ENCODE measurements around the gene ZFY. TPM values are rescaled to one million over a fixed set of nuclear protein-coding genes. Genes with fewer than 3 reads are reported as not detected.

The ZFY gene
- total RNA-seq, 4 donors from 2014 or later: 14.2 to 16.4 TPM; not detected in 2

DNA sequence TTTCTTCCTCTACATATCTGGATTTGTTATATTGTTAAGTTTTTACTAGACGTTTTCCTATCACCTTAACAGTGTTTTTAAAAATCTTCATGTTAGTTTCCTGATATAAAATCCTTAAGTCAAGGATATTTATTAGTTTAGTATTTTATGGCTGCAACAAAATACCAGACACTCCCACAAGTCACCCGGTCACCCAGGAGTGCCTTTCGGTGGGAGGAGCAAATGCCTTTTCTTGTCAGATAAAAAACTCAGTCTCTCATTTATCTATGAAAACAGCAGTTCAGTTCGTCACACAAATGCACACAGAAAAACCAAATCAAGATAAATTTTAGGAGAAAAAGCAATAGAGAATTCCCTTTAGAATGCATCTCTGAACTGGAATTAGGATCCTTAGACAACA lies 77.0 kb downstream of the ZFY start:
- H3K9me3 ChIP-seq: no peaks in the 10 kb centered on the region
- H3K4me1 ChIP-seq: no peaks in the 10 kb centered on the region
- H3K36me3 ChIP-seq: no peaks in the 10 kb centered on the region
- DNase-seq (ENCODE audit: low spot score in 2 of 2): no peak
- TF ChIP-seq EP300 (IDR thresholded peaks at IDR 0.05) (no peak), POLR2A (IDR thresholded peaks at IDR 0.05) (no peak), POLR2AphosphoS5 (IDR thresholded peaks at IDR 0.05) (no peak)
- TF ChIP-seq, protein P1, sequence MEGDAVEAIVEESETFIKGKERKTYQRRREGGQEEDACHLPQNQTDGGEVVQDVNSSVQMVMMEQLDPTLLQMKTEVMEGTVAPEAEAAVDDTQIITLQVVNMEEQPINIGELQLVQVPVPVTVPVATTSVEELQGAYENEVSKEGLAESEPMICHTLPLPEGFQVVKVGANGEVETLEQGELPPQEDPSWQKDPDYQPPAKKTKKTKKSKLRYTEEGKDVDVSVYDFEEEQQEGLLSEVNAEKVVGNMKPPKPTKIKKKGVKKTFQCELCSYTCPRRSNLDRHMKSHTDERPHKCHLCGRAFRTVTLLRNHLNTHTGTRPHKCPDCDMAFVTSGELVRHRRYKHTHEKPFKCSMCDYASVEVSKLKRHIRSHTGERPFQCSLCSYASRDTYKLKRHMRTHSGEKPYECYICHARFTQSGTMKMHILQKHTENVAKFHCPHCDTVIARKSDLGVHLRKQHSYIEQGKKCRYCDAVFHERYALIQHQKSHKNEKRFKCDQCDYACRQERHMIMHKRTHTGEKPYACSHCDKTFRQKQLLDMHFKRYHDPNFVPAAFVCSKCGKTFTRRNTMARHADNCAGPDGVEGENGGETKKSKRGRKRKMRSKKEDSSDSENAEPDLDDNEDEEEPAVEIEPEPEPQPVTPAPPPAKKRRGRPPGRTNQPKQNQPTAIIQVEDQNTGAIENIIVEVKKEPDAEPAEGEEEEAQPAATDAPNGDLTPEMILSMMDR (IDR thresholded peaks at IDR 0.05): no peak
- no peak overlapping the region for H3K27ac ChIP-seq
- no peaks in the 10 kb centered on the region for H3K27me3 ChIP-seq
- no peak overlapping the region for H3K4me3 ChIP-seq
- no CpG with 5 or more reads among the region's 4 CpGs for WGBS

GRCh38 chrY:3016594-3016993 lies 81.4 kb downstream of the ZFY start:
- no peak for DNase-seq (ENCODE audit: low spot score in 2 of 2)
- Histone ChIP-seq H3K4me1 (no peaks in the 10 kb centered on the region), H3K27ac (no peak overlapping the region), H3K27me3 (no peaks in the 10 kb centered on the region), H3K4me3 (no peak overlapping the region), H3K9me3 (no peaks in the 10 kb centered on the region), H3K36me3 (no peaks in the 10 kb centered on the region)
- TF ChIP-seq POLR2A (IDR thresholded peaks at IDR 0.05) (no peak), EP300 (IDR thresholded peaks at IDR 0.05) (no peak), POLR2AphosphoS5 (IDR thresholded peaks at IDR 0.05) (no peak)
- TF ChIP-seq, protein P1 (IDR thresholded peaks at IDR 0.05): no peak
- WGBS: no CpG with 5 or more reads among the region's 1 CpG

DNA sequence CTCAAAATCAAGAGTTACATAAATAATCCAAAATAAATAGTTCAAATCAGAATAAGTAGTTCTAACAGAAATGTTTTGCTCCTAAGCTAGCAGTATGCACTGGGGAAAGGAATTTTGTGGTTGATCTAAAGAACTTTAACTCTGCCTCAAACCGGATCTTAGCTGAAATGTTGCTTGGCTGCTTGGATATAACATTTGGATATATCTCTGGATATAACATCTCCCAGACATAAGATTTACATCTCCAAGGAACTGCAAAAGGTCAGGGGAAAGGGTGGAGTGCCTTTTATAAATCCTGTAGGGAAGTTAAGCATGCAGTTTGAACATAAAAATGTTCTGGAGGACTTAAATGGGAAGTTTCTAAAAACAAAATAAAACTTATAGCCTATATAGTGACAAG lies 83.4 kb downstream of the ZFY start:
- TF ChIP-seq POLR2A (IDR thresholded peaks at IDR 0.05) (no peak), POLR2AphosphoS5 (IDR thresholded peaks at IDR 0.05) (no peak), EP300 (IDR thresholded peaks at IDR 0.05) (no peak)
- TF ChIP-seq, protein P1 (IDR thresholded peaks at IDR 0.05): no peak

DNA sequence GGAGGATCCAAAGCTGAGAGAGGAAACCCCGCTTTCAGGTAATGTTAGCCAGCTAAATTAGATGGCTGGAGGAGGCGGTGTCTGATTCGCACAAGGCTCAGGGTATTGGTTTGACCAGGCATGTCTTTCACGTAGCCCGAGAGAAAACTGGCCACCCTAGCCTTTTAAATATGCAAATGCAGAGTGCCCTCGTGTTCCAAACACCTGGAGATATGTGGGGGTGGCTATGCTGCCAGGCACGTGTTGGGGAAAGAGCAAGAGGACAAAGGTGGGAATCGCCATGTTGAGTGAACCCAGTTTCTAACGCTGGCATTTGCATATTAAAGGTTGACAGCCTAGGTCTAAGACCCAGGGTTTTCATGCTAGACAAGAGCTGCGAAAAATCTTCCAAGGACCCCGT lies 84.4 kb downstream of the ZFY start:
- H3K4me3 ChIP-seq: no peak overlapping the region
- H3K36me3 ChIP-seq: no peaks in the 10 kb centered on the region
- H3K27ac ChIP-seq: no peak overlapping the region
- DNase-seq (ENCODE audit: low spot score in 2 of 2): no peak
- H3K4me1 ChIP-seq: no peaks in the 10 kb centered on the region
- no peak for TF ChIP-seq POLR2A (IDR thresholded peaks at IDR 0.05)
- TF ChIP-seq EP300 (IDR thresholded peaks at IDR 0.05): no peak
- TF ChIP-seq POLR2AphosphoS5 (IDR thresholded peaks at IDR 0.05): no peak
- TF ChIP-seq, protein P1 (IDR thresholded peaks at IDR 0.05): no peak
- no peaks in the 10 kb centered on the region for H3K27me3 ChIP-seq
- H3K9me3 ChIP-seq: no peaks in the 10 kb centered on the region
- WGBS: no CpG with 5 or more reads among the region's 11 CpGs

More for the DNA sequence above, 83.4 kb downstream of the ZFY start:
- WGBS: no CpG with 5 or more reads among the region's 1 CpG
- Histone ChIP-seq H3K9me3 (no peaks in the 10 kb centered on the region), H3K4me3 (no peak overlapping the region), H3K36me3 (no peaks in the 10 kb centered on the region), H3K27ac (no peak overlapping the region), H3K4me1 (no peaks in the 10 kb centered on the region), H3K27me3 (no peaks in the 10 kb centered on the region)
- DNase-seq (ENCODE audit: low spot score in 2 of 2): no peak

DNA sequence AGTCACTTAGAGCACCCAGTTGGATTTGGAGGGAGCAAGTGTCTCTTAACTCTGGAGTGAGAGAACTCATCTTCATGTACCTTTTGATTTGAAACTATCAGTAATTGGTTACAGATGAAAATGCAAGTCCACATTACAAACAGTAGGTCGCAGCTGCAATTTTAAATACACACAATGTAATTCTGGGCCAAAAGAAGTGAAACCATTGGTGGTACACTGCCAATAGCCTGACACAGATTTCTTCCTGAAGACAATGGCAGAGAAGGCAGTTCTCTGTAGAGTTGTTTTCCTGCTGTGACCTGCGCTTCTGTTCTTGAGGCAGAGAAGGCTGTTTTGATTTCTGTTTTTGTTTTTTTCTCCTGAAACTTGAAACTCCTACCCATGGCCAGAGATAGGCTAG lies 86.0 kb downstream of the ZFY start:
- TF ChIP-seq EP300 (IDR thresholded peaks at IDR 0.05): no peak
- TF ChIP-seq POLR2A (IDR thresholded peaks at IDR 0.05): no peak
- TF ChIP-seq, protein P1 (IDR thresholded peaks at IDR 0.05): no peak
- no peak for TF ChIP-seq POLR2AphosphoS5 (IDR thresholded peaks at IDR 0.05)
- no peaks in the 10 kb centered on the region for H3K9me3 ChIP-seq
- DNase-seq (ENCODE audit: low spot score in 2 of 2): no peak
- no peaks in the 10 kb centered on the region for H3K36me3 ChIP-seq
- no peaks in the 10 kb centered on the region for H3K27me3 ChIP-seq
- H3K4me1 ChIP-seq: no peaks in the 10 kb centered on the region
- WGBS: no CpG with 5 or more reads among the region's 2 CpGs
- H3K27ac ChIP-seq: no peak overlapping the region
- no peak overlapping the region for H3K4me3 ChIP-seq

All from suprapubic skin (tissue), 4 donors.